ENCODE measurements around the gene SPSB2.

Gene SPSB2

GRCh38 chr12:6837370-6838060 is 35.6 kb downstream of the SPSB2 start:
- no peak overlapping the region for H3K27ac ChIP-seq (ENCODE audit: extremely low read depth, low read depth, low read length)
- H3K4me1 ChIP-seq (ENCODE audit: control insufficient read depth, insufficient read depth, low read length): no peaks in the 10 kb centered on the region
- no peak overlapping the region for H3K4me3 ChIP-seq (ENCODE audit: low read depth, low read length)
- H3K36me3 ChIP-seq (ENCODE audit: control insufficient read depth in 2 of 2, insufficient read depth in 1 of 2, low read length in 2 of 2): peaks cover 14 to 85% of the 10 kb centered on the region in 2 experiments; a peak in 2 of 3 replicates
- ChIA-PET POLR2A (interaction anchor here (1.4 to 3.3 kb wide), 2 partner anchors 14 to 114 kb away, joined by 5 to 10 read pairs; partner anchors contain the start of genes CDCA3 and COPS7A), CTCF (interaction anchor here (1.0 to 7.4 kb wide), 5 partner anchors 9 to 84 kb away, joined by 3 to 75 read pairs (median 10); partner anchors contain the start of genes CDCA3, MLF2 and USP5)
- no peaks in the 10 kb centered on the region for H3K9me3 ChIP-seq (ENCODE audit: control insufficient read depth, insufficient read depth, low read depth, low read length)
- TF ChIP-seq GLIS2 (tag by site-specific recombination; IDR thresholded peaks at IDR 0.05): 0 out of 2 replicates have a peak, but pooled peaks have one; percentile 9
- no peak for TF ChIP-seq ZNF561 (tag by site-specific recombination; IDR thresholded peaks at IDR 0.05; ENCODE audit: borderline replicate concordance)

- Histone ChIP-seq H3K27ac (ENCODE audit: extremely low read depth, low read depth, low read length) (no peak overlapping the region), H3K36me3 (ENCODE audit: control insufficient read depth in 2 of 2, insufficient read depth in 1 of 2, low read length in 2 of 2) (peaks cover 14 to 85% of the 10 kb centered on the region in 2 experiments)
Observed at GRCh38 chr12:6836851-6837250, 36.3 kb downstream of the SPSB2 start.

More at GRCh38 chr12:6836851-6837250, 36.3 kb downstream of the SPSB2 start:
- H3K4me3 ChIP-seq (ENCODE audit: low read depth, low read length): no peak overlapping the region
- TF ChIP-seq ZNF114 (tag by site-specific recombination; IDR thresholded peaks at IDR 0.05): no peak
- no peak for TF ChIP-seq ZNF2 (tag by site-specific recombination; IDR thresholded peaks at IDR 0.05)
- no peak for TF ChIP-seq ZNF76 (tag by site-specific recombination; IDR thresholded peaks at IDR 0.05; ENCODE audit: borderline replicate concordance, low read depth)
- no peak for TF ChIP-seq ZBTB7A (tag by site-specific recombination; IDR thresholded peaks at IDR 0.05; ENCODE audit: low read depth)
- TF ChIP-seq ZSCAN23 (tag by site-specific recombination; IDR thresholded peaks at IDR 0.05): no peak
- no peak for TF ChIP-seq ZXDB (tag by site-specific recombination; IDR thresholded peaks at IDR 0.05)
- TF ChIP-seq, protein P1, sequence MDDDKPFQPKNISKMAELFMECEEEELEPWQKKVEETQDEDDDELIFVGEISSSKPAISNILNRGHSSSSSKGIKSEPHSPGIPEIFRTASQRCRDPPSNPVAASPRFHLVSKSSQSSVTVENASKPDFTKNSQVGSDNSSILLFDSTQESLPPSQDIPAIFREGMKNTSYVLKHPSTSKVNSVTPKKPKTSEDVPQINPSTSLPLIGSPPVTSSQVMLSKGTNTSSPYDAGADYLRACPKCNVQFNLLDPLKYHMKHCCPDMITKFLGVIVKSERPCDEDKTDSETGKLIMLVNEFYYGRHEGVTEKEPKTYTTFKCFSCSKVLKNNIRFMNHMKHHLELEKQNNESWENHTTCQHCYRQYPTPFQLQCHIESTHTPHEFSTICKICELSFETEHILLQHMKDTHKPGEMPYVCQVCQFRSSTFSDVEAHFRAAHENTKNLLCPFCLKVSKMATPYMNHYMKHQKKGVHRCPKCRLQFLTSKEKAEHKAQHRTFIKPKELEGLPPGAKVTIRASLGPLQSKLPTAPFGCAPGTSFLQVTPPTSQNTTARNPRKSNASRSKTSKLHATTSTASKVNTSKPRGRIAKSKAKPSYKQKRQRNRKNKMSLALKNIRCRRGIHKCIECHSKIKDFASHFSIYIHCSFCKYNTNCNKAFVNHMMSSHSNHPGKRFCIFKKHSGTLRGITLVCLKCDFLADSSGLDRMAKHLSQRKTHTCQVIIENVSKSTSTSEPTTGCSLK (tag by site-specific recombination; IDR thresholded peaks at IDR 0.05): no peak
- no peak for TF ChIP-seq ZNF214 (tag by site-specific recombination; IDR thresholded peaks at IDR 0.05; ENCODE audit: borderline replicate concordance)
- TF ChIP-seq ZNF341 (tag by site-specific recombination; IDR thresholded peaks at IDR 0.05; ENCODE audit: low read depth): no peak
- TF ChIP-seq, protein P2, sequence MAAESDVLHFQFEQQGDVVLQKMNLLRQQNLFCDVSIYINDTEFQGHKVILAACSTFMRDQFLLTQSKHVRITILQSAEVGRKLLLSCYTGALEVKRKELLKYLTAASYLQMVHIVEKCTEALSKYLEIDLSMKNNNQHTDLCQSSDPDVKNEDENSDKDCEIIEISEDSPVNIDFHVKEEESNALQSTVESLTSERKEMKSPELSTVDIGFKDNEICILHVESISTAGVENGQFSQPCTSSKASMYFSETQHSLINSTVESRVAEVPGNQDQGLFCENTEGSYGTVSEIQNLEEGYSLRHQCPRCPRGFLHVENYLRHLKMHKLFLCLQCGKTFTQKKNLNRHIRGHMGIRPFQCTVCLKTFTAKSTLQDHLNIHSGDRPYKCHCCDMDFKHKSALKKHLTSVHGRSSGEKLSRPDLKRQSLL (tag by site-specific recombination; IDR thresholded peaks at IDR 0.05): no peak
- TF ChIP-seq BCL11A (tag by site-specific recombination; IDR thresholded peaks at IDR 0.05; ENCODE audit: low read depth): no peak
- no peak for TF ChIP-seq SALL2 (tag by site-specific recombination; IDR thresholded peaks at IDR 0.05; ENCODE audit: borderline replicate concordance)
- TF ChIP-seq, protein P3, sequence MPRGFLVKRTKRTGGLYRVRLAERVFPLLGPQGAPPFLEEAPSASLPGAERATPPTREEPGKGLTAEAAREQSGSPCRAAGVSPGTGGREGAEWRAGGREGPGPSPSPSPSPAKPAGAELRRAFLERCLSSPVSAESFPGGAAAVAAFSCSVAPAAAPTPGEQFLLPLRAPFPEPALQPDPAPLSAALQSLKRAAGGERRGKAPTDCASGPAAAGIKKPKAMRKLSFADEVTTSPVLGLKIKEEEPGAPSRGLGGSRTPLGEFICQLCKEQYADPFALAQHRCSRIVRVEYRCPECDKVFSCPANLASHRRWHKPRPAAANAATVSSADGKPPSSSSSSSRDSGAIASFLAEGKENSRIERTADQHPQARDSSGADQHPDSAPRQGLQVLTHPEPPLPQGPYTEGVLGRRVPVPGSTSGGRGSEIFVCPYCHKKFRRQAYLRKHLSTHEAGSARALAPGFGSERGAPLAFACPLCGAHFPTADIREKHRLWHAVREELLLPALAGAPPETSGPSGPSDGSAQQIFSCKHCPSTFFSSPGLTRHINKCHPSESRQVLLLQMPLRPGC (tag by site-specific recombination; IDR thresholded peaks at IDR 0.05): no peak
- no peak for TF ChIP-seq WT1 (tag by site-specific recombination; IDR thresholded peaks at IDR 0.05)
- no peak for TF ChIP-seq ZEB2 (tag by site-specific recombination; IDR thresholded peaks at IDR 0.05)
- TF ChIP-seq, protein P4, sequence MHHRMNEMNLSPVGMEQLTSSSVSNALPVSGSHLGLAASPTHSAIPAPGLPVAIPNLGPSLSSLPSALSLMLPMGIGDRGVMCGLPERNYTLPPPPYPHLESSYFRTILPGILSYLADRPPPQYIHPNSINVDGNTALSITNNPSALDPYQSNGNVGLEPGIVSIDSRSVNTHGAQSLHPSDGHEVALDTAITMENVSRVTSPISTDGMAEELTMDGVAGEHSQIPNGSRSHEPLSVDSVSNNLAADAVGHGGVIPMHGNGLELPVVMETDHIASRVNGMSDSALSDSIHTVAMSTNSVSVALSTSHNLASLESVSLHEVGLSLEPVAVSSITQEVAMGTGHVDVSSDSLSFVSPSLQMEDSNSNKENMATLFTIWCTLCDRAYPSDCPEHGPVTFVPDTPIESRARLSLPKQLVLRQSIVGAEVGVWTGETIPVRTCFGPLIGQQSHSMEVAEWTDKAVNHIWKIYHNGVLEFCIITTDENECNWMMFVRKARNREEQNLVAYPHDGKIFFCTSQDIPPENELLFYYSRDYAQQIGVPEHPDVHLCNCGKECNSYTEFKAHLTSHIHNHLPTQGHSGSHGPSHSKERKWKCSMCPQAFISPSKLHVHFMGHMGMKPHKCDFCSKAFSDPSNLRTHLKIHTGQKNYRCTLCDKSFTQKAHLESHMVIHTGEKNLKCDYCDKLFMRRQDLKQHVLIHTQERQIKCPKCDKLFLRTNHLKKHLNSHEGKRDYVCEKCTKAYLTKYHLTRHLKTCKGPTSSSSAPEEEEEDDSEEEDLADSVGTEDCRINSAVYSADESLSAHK (tag by site-specific recombination; IDR thresholded peaks at IDR 0.05): no peak
- TF ChIP-seq ZNF701 (tag by site-specific recombination; IDR thresholded peaks at IDR 0.05): no peak
- no peak for TF ChIP-seq ZFP41 (tag by site-specific recombination; IDR thresholded peaks at IDR 0.05; ENCODE audit: borderline replicate concordance)
- no peak for TF ChIP-seq EGR2 (tag by site-specific recombination; IDR thresholded peaks at IDR 0.05; ENCODE audit: low read depth)
- CTCF ChIA-PET: interaction anchor here (0.5 to 7.4 kb wide), 6 partner anchors 10 to 207 kb away, joined by 3 to 75 read pairs (median 6); partner anchors contain the start of genes CDCA3, MLF2 and USP5
- no peaks in the 10 kb centered on the region for H3K4me1 ChIP-seq (ENCODE audit: control insufficient read depth, insufficient read depth, low read length)
- POLR2A ChIA-PET: interaction anchor here (0.6 to 3.3 kb wide), 3 partner anchors 15 to 113 kb away, joined by 3 to 10 read pairs (median 5); partner anchors contain the start of genes CDCA3 and COPS7A
- no peaks in the 10 kb centered on the region for H3K9me3 ChIP-seq (ENCODE audit: control insufficient read depth, insufficient read depth, low read depth, low read length)
